ENCODE measurements around the gene AFF3.

The AFF3 gene

DNA sequence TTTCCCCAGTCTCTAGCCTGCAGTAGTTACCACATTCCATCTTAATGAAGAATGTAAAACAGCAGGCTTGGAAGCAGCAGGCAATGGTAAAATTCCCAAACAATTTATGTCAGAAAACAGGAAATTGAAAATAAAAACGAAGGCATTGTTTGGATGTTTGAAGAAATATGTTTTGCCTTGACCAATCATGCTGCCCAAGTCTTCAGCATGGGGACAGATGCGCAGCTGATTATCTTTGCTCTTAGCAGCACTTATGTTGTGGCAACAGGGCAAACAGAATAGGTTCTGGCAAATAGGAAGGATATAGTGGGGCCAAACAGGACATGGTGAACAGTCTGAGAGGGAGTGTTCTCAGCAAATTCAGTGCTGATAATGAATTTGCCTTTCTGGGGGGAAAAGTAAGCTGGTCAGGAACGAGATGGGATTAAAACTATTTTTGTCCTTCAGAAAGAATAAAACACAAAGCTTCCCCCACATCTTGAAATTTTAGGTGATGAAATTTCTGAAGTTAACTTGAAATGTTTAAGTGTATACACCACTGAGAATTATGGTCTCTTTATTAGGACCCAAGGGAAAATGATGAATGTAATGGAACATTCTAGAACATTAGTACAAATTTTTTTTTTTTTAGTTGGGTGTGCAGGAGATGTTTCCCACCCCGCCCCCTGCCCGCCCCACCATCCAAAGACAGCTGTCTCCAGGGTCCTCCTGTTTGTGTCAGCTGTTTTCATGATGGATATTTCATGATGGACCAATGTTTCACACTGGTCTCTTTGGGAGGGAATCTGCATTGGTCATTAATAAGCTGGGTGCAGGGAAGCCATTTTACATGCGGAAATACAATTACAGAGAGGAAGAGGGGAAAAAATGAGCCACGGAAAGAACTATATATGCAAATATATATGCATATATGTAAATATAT, 413.0 kb downstream of the AFF3 start:
- DNase-seq, result peak; percentile 49

DNA sequence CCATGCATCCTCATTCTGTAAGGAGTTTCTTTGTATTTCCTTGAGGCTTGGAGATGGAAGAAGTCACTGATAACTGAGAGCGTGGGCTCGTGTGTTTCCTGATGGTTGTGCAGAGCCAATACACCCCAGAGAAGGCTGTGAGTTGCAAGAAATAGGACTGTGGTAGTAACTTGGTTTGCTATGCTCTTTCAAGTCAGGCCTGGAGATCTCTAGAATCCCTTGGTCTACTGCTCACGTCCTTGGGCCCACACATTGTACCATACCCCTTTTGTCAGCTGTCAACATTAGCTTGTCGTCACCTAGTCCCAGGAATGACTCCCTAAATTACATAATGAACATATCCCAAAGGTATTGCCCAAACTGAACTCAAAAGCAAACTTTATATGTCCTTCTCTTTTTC, 414.2 kb downstream of the AFF3 start:
- no peak for DNase-seq

DNA sequence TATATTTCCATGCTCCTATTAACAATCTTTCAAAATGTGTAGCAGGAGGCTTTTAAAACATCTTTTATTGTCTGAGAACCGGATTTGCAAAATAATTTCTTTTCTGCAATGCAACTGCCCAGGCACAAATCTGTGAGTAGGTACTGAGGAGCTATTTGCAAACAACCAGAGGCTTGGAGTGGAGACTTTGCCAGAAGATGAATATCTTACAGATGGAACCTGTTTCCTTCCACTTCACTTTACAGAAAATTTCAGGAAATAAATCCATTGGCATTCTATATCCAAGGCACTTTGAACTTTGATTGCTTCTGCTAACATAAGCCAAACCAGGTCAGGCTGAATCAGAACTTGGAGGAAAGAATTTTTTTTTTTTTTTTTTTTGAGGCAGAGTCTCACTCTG, 415.2 kb downstream of the AFF3 start:
- no peak for DNase-seq

DNA sequence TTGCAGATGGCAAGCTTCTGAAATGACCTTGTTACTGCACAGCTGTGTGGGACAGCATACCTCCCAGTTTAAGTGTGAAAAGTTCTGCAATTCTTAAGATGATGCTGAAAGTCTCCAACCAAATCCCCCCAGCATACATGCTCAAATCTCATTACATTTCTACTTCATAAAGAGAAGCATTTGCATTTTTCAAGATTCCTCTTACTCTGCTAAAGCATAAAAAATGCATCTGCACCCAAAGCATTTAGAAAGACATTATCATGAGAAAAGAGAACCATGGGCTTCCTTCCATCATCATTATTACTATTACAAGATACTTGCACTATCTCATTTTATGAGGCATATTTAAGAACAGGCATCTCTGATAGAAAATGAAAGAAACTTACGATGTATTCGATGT, 415.7 kb downstream of the AFF3 start:
- no peak for DNase-seq

DNA sequence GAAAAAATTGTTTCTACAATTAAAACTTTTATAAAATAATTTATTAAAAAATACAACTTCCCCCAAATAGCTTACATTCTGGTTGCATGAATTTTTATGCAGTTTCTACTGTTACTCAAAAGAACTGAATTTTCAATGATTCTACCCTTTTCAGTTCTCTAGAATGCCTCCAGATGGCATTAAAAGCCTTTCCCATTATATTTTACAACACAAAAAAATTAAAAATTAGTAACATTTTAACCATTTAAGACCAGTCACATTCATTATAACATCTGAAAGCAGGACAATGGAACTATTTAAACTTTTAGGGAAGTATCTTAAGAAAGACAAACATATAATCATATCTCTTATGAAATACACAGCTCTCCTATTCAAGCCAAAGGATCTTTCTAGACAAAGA, 416.6 kb downstream of the AFF3 start:
- DNase-seq, result no peak

DNA sequence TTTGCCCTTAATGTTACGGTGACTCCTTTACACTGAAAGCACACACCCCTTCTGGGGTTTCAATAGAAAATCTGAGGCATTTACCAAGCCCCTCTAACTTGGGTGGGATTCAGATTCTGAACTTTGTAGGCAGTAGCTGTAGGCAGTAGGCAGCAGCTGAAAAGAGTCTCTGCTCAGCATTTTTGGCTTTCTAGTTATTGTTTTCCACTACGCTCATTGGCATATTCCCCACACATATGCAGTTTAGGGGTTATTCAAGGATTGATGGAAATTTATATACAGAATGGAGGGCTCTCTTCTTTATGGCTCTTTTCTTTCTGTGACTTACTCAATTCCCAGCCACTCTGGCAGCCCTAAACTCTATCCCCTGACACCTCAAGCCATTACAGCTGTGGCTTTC, 419.9 kb downstream of the AFF3 start:
- no peak for DNase-seq

DNA sequence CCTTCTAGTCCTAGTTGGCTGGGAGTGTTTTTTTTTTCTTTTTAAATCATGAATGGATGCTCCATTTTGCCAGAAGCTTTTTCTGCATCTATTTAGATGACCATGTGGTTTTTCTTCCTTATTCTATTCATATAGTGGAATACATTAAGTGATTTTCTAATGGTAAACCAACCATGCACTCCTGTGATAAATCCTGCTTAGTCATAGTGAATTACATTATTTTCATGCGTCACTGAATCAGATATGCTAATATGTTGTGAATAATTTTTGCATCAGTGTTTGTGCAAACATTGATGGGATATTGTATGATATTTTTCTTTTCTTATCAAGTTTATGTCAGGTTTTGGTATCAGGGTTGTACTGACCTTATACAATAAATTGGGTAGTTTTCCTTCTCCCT, 423.3 kb downstream of the AFF3 start:
- DNase-seq, result no peak

DNA sequence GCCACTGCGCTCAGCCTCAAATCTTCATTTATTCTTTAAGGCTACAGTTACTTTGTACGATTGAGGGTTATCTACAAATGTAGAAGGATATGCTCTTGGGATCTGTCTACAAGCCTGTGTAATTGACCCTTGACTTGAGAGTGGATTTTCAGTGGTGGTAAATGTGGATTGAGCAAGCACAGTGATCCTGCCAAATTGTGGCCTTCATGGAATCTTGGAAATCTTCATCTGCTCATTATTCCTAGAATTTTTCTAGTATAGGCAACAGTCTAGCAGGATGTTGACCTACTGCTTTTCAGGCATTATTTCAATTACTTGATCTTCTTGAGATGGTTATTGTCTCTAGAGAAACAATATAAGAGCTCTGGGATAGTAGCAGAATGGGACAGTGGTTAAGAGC, 426.4 kb downstream of the AFF3 start:
- DNase-seq, result peak; percentile 43

DNA sequence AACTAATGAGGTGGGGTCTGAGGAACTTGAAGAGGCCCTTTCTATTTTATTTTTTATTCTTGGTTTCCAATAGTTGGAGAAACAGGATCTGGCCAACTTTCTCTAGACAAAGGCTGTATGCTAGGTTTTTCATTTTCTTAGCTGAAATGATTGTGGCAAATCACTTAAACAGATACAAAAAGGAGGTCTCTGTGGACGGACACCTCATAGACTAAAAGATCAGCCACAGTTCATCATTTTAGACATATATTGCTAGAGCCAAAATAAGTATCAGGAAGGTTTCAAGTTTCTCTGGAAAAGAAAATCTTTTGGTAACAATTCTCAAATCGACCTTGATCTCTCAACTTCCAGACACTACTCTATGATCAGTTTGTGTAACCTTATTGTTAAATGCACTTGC, 428.0 kb downstream of the AFF3 start:
- no peak for DNase-seq

DNA sequence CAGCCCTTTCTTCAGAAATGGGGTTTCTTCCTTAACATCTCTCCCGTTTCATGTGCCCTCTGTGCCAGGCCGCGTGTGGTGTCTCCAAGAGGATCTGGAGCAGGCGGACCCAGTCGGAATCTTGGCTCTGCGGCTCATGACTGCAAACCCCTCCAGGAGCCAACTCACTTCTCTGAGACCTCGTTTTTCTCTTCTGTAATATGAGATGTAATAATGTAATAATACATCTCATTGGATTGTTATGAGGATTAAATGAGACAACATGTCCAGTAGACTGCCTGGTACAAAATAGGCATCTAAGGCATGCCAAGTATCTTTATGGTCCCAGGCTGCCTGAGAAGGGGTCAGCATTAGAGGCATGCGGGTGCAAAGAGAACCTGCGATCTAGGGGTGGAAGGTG, 431.2 kb downstream of the AFF3 start:
- DNase-seq, result no peak

DNA sequence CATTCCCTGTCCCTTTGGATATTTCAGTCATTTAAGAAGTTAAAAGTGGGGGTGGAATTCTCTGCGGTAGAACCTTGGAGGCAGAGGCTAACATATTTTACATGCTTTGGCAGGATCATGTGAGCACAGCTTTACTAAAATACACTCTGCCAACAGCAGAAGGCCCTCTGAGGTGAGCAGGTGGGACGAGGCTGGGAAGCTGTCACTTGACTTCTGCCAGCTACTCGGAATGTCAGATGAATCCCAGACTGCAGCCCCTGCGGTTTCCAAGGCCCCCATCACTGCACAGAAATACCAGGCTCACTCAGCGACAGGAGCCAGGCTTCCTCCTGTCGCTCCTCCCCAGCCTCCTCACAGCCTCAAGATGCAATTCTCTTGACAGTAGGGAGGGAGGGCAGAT, 431.7 kb downstream of the AFF3 start:
- peak; percentile 65 for DNase-seq

DNA sequence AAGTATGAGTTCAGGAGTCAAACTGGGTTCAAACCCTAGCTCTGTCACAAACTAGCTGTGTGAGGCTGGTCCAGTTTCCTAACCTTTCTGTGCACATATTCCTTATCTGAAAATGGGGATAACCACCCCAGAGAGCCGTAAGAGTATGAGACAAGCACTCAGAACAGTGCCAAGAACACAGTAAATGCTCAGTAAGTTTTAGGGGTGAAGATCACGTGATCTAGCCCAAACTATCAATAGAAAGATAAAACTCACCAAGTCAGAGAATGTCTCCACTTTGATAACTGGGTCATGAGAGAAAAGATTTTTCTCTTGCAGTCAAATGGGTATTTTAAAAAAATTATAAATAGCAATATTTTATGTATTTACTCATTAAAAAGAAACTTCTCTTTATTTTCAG, 433.2 kb downstream of the AFF3 start:
- DNase-seq, result no peak

DNA sequence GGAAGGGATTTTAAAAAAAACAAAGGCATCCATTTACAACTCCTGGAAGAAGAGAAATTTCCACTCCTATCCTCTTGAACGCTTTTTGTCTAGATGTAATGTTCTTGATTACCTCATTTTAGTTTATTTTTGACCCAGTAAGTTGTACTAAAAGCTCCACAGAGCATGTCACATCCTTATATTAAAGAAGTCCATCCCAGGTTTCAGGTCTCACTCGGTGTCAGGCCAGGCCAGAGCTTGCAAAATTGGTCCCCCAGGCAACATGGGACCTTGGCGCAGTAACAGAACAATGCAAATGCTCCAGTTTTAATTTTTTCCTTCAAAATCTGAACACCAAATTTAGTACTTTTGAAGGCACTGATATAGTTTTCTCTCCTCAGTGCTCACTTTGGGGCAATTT, 434.2 kb downstream of the AFF3 start:
- no peak for DNase-seq

DNA sequence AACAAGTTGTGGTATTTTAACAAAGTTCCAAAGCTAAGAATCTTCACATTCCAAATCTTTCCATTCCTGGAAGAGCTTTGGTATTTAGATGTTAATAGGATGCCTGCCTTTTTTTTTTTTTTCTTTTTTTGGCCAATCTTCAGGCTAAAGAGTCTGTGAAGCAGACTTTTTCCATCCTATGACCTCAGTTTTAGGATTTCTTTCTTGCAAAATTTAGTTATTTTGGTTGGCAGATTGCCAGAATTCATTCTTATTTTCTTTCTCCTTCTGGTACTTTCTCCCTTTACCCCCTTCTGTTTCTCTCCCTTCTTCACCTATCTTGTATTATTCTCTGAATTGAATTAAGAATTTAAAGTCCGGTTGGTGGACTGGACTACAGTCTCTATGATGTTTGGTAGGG, 434.8 kb downstream of the AFF3 start:
- peak; percentile 85 for DNase-seq

DNA sequence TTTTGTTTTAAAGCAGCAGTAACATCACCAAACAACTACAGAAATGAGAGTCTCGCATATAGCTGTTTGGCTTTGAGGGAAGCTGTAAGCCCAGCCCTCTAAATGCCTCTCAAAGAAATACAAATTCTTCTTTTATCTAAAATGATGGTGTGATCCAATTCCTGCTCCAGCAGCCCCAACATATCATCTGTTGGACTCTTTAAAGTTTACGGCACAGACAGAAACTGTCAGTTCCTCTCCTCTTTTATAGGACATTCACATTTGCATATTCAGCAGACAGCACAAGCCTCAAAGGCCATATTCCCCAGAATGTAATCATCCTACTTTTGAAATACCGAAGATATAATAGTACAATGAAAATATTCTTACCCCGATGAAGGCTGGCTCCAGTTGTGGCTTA, 435.7 kb downstream of the AFF3 start:
- DNase-seq, result peak; percentile 60

DNA sequence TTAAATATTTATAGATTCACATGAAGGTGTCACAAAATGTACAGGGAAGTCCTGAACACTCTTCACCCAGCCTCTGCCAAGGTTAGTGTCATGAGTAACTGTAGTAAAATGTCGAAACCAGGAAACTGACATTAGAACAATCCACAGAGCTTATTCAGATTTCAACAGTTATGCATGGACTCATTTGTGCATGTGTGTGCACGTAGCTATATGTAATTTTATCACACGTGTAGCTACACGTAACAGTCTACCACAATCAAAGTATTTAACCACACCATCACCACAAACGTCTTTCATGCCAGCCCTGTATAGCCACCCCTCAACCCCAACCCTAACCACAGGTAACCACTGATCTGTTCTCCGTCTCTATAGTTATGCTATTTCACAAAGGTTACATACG, 440.9 kb downstream of the AFF3 start:
- peak; percentile 52 for DNase-seq

DNA sequence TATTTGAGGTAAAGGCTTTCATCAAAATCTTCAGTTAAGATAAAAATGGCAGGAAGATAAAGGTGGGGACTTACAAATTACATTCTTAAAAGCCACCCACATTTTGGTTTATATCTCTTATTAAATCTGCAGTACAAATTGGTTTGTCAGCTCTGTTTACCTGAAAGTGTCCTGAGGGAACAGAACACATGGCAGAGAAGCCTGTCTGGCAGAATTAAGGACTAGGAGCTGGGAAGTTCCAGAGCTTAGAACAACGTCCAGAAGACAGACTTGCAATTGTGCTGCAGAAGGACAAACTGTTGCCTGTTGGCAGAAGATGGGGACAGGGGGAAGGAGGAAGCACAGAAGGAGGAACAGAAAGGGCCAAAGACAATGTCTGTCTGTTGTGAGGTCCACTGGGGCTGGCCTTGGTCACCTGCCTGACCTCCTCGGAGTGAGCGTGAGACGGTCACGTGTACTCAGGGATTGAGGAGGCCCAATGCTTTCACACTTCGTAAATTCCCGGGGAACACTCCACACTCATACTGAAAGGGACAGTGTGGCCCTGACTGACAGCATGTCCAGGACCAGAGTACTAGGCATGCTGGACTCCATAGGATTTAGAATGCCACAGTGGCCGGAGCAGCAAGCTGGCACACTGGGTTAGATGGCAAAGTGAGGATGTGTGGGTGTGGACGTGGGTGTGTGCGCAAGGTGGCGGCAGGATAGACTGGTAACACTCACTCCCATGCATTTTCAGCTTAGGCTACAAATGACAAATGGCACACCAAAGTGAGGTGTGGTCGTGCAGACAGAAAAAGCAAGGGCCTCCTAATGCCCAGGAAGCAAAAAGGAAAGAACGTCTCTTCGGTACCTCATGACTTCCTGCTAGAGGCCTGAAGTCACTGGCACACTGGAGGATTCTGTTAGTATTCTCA, 441.6 kb downstream of the AFF3 start:
- no peak for DNase-seq

DNA sequence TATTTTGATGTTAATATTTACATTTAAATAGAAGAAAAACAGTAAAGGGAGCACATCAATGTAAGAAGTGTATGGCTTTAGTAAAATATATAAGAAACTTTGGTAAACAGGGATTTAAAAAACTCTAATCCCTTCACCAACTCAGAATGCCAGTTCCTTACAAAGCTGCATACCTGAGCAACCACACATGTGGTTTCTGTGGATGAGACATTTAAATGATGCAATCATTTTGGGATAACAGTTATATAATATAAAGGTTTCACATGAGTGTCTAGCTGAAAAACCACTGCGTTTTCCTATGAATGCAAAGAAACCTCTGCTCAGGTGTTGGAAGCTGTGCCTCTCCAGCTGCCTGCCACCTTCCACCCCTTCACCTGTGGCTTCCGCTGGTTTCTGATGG, 443.5 kb downstream of the AFF3 start:
- peak; percentile 82 for DNase-seq

DNA sequence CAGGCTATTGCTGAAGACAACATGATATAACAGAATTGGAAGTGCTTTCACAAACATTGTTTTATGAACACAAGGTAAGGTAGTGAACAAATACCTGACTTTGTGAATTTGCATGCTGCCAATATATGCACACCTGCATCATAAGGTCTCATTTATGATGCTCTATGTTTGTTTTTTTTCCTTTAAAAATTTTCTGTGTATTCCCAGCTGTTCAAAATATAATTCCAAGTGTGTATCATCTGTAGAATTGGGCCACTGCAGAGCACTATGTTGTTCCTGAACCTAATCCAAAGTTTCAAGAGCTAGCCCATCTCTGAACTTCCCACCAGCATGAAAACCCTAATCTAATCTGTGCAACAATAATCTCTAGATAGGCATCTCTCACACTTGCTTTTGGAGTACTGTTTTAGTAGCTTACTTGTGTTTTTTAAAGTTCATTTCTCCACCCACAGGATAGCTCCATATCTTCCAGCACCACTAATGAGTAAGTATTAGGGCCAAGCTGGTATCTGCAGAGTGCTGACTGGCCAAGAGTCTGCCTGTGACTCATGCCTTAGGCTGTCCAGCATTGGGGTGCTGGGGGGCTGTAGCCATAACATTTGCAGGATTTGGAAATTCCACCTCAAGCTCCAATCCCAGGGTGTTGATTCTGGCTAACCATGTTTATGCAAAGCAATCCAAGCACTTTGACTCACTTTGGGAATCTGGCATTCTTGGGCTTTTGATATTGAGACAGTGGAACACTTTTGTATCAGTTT, 444.4 kb downstream of the AFF3 start:
- DNase-seq, result peak; percentile 97

DNA sequence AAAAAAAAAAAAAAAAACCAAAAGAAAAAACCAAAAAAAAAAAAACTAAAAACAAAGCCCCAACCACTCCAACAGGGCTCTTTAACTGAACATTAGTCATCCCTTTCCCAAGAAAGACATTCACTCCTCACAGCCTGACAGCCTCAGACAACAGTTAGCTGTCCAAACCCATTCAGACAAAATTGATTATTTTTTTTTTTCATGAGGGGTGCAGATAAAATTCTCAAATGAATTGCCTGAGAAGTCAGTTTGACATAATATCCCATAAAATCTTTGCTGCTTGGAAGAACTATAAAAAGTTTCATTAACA, 446.5 kb downstream of the AFF3 start:
- DNase-seq, result peak; percentile 62

DNA sequence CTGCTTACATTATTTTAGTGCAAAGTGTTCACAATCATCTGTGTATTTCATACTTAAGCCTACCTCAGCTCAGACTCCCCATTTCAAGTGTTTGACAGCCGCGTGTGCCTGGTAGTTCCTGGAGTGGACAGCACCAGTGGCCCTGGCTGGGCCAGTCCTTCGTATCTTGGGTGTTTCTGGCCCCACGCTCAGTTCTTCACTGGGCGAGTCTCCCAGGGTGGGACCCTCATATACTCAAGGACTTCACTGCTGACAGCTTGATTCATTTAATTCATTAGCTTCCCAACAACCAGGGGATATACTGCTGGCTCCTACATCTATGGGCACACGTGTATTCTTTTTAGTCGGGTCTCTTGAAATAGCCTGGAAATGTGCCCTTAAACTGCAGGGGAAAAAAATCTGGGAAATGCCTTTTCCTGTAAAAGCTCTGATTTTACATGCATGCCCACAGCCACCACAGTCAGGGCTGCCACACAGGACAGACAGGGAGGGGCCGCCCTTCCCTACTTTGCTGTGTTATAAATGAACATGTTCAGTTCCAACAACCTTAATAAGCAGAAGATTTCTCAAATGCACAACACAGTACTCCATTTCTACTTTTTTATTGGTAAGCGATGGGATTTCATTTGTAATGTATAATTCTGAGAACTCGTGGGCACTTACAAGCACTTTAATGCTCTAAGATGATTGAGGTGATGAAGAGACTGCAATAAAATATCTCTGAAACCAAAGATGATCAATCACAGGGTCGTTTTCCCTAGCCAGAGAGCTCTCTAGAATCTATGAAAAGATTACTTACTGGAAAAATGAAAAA, 447.1 kb downstream of the AFF3 start:
- no peak for DNase-seq

DNA sequence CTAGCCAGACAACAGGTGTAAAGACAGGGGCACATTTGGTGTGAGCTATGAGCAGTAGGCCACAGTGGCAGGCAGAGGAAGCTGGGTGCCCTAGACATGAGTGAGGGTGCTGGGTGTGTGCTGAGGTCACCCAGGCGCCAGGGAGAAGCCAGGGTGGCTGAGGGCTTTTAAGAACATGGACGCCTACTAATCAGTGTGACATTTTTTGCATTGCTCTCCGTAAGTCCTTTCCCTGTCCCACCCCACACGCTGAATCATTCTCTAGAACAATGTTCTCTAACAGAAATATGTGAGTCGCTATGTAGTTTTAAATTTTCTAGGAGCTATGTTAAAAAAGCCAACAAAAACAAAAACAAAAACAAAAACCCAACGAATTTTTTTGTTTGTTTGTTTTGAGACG, 448.1 kb downstream of the AFF3 start:
- DNase-seq, result no peak
